ENCODE measurements around the gene AANAT. TPM values are rescaled to one million over a fixed set of nuclear protein-coding genes. Genes with fewer than 3 reads are reported as not detected.

Gene AANAT
- total RNA-seq, 4 donors from 2014 or later, result not detected

GRCh38 chr17:76442341-76443338 lies 24.8 kb upstream of the AANAT start:
- TF ChIP-seq CTCF (IDR thresholded peaks at IDR 0.05; ENCODE audit: low read depth), result no peak

GRCh38 chr17:76444518-76445311 lies 22.7 kb upstream of the AANAT start:
- TF ChIP-seq CTCF (IDR thresholded peaks at IDR 0.05; ENCODE audit: low read depth), result no peak

GRCh38 chr17:76445697-76446448 lies 21.5 kb upstream of the AANAT start:
- no peak for TF ChIP-seq CTCF (IDR thresholded peaks at IDR 0.05; ENCODE audit: low read depth)

- no peak for TF ChIP-seq CTCF (IDR thresholded peaks at IDR 0.05; ENCODE audit: low read depth)
Observed at GRCh38 chr17:76446449-76447231, 20.8 kb upstream of the AANAT start.

- no peak for TF ChIP-seq CTCF (IDR thresholded peaks at IDR 0.05; ENCODE audit: low read depth)
Observed at GRCh38 chr17:76447931-76448652, 19.3 kb upstream of the AANAT start.

- no peak for TF ChIP-seq CTCF (IDR thresholded peaks at IDR 0.05; ENCODE audit: low read depth)
Observed at GRCh38 chr17:76449126-76449525, 18.3 kb upstream of the AANAT start.

All from subcutaneous adipose tissue (tissue), 4 donors.